NOMO-1 treated with dmso at 0.1 percent for 144 hours (cell line): ENCODE measurements around the gene TTLL9.

Experiments used
- DNase-seq: peaks from one replicate; lab custom pipeline; 2025; ENCODE audit not compliant: unreplicated experiment; lab: John Stamatoyannopoulos, UW

The TTLL9 gene

DNA sequence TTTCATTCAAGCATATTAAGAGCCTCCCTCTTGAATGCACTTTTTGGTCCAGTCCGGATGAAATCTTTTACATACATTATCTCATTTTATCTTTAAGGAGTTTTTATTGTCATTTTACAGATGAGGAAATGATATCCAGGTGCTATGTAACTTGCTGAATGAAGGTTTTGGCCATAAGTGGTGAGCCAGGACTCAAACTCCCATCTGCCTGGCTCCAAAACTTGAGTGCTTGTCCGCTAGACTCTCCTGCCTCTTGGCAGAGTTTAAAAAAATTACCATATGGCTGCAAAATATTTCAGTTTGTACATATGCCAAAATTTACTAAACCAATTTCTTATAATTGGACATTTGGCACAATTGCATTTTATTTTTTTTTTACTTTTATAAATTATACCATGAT lies 69.2 kb downstream of the TTLL9 start:
- no peak for DNase-seq

- no peak for DNase-seq
Measured at GRCh38 chr20:31943052-31943471, 72.6 kb downstream of the TTLL9 start.

- no peak for DNase-seq
Measured at GRCh38 chr20:31945319-31945718, 74.9 kb downstream of the TTLL9 start.

DNA sequence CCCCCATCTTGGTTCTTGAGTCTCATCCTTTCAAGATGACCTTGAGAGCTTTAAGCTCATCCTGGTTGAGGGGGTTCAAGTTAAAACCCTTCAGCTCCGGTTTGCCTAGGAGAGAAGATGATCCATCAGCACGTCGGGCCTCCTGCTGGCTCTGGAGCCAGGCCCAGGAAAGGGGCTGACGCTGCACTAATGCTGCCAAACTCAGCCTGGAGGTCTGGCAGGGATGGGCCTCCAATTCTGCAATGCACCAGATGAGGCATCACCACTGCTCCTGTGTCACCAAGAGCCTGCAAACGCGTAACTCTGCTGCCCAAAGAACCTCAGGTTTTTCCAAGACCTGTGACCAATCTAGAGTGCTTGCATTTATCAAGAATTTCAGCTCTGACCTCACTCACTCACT lies 75.4 kb downstream of the TTLL9 start:
- DNase-seq: no peak

DNA sequence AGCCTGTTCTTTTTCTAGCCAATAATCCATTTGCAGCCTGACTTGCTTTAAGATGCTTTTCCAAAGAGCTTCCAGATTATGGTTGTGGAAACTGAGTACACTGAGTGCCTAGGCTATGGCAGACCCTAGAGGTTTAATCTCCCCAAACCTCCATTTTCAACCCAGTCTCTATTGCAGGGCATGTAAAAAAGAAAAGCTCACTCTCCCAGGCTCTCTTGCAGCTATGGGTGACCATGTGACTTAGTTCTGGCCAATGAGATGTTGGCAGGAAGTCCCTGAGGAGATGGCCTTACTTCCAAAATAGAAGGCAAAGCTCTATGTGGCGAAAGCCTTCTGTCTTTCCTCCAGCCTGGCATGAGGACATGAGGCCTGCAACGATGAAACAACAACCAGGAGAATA lies 77.6 kb downstream of the TTLL9 start:
- no peak for DNase-seq

- DNase-seq: no peak
Measured at GRCh38 chr20:31949877-31950646, 79.6 kb downstream of the TTLL9 start.

GRCh38 chr20:31951203-31951529 lies 80.7 kb downstream of the TTLL9 start:
- no peak for DNase-seq

- DNase-seq: peak; percentile 94
Measured at GRCh38 chr20:31951530-31952453, 81.4 kb downstream of the TTLL9 start, which contains the start of gene PDRG1. PDRG1 (minus strand) TSS chr20:31952046; CDS start chr20:31951961, 85 bp downstream.

DNA sequence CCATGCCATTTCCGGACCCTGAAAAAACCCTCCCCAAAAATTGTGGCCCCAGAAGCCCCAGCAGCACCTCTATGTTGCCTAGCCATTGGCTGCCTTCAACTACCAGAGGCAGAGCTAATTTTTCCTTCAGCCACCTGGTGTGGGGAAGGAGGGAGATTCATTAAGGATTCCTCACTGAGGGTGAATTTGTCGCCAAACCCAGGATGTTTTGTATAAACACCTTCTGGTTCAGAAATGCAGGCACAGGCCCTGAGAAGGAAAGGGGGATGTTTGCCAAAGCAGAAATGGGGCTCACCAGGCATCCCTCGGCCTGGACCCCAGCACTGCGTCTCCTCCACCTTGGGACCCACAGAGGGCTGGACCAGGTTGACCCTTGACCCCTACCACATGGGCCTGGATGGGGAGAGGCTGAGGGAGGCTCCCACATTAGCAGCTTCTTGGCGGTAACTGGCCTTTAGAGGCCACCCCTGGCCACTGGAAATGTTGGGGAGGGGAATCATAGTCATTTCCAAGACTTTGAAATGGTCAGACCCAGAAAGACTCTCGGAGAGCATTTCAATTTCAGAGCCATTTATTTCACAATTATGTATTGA lies 83.2 kb downstream of the TTLL9 start:
- DNase-seq: no peak

- DNase-seq: no peak
Measured at GRCh38 chr20:31954500-31954899, 84.1 kb downstream of the TTLL9 start.

GRCh38 chr20:31956556-31957526 lies 86.4 kb downstream of the TTLL9 start:
- DNase-seq: no peak

DNA sequence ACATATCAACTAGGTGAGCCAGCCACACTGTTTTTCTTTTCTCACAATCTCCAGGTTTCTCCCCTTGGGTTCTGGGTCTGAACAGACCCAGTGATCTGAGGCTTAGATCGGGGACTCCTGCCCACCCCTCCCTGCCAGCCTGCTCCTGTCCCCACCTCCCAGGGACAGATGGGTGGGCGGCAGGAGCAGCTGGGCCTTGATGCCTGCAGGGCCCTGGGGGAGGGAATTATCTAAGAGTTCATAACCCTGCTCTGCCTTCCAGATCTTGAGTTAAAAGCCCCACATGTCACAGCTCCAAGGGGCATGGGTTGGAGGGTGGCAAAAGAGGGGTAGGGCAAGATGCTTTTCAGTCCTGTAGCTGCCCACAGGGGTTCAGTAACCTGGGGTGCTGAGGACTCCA lies 92.3 kb downstream of the TTLL9 start:
- DNase-seq: no peak

GRCh38 chr20:31963889-31964288 lies 93.5 kb downstream of the TTLL9 start:
- no peak for DNase-seq

DNA sequence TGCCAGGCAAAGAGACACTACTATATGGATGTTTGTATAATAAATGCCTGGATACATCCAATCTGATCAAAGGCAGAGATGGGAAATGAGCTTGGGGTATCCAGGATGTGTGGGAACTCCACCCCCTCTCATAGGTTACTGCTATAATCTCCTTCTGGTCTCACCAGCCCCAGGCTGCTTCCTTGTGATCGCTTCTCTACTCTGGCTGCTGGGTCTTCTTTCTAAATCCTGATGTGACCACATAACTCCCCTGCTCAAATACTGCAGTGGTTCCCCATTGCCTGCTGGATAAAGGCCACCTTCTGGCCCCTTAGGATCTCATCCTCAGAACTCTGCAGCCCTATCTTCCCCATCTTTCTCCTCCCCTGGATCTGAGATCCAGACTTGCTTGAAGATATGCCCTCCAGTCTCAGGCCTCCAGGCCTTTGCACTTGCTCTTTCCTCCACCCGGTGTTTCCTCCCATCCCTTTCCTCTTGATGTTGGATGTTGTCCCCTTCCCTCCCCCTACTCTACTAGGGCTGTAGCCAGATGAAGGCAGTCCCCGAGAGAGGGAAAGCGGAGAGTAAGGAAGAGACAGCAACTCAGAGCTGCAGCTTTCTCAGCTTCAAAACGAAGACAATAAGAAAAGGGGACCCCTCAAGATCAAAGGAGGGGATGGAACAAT lies 96.7 kb downstream of the TTLL9 start:
- no peak for DNase-seq

GRCh38 chr20:31967830-31968249 lies 97.4 kb downstream of the TTLL9 start, which contains the start of gene XKR7:
XKR7 (plus strand) TSS chr20:31968151; CDS start chr20:31968176, 25 bp downstream.
- peak; percentile 57 for DNase-seq

- peak; percentile 29 for DNase-seq
Measured at GRCh38 chr20:31968291-31969126, 98.1 kb downstream of the TTLL9 start.

GRCh38 chr20:31969991-31970390 lies 99.6 kb downstream of the TTLL9 start:
- no peak for DNase-seq

DNA sequence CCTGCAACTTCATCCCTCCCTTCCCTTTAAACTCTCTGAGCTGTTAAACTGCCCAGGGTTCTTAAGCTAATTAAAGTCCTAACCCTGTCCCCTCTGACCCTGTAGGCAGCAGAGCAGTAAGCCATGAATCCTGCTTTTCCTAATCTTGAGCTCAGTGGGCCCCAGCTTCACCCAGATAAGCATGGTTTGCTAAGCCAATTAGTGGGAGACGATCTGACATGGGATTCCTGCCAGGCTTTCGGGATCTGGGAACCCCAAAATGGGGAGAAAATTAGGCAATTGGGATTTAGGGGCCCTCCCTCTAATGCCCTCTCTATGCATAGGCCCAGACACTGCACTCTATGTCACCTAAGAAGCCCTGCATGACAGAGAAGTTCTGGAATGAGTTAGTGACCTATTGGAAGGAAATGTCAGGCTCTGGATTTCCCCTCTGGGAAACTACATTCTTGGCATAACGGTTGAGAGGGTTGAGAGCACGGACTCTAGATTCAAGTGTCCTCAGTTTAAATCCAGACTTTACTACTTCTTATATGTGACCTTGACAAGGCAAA lies 102.1 kb downstream of the TTLL9 start:
- DNase-seq: no peak

- DNase-seq: no peak
Measured at GRCh38 chr20:31974296-31974695, 103.9 kb downstream of the TTLL9 start.
